Activated CD4-positive, alpha-beta T cell treated with anti-CD3 and anti-CD28 coated beads for 48 hours (primary cell): ENCODE measurements around the gene KCNK6.

Experiments
- DNase-seq: peaks from one replicate; pipeline ENCODE4 v3.0.0-alpha.2; 2020

The KCNK6 gene

DNA sequence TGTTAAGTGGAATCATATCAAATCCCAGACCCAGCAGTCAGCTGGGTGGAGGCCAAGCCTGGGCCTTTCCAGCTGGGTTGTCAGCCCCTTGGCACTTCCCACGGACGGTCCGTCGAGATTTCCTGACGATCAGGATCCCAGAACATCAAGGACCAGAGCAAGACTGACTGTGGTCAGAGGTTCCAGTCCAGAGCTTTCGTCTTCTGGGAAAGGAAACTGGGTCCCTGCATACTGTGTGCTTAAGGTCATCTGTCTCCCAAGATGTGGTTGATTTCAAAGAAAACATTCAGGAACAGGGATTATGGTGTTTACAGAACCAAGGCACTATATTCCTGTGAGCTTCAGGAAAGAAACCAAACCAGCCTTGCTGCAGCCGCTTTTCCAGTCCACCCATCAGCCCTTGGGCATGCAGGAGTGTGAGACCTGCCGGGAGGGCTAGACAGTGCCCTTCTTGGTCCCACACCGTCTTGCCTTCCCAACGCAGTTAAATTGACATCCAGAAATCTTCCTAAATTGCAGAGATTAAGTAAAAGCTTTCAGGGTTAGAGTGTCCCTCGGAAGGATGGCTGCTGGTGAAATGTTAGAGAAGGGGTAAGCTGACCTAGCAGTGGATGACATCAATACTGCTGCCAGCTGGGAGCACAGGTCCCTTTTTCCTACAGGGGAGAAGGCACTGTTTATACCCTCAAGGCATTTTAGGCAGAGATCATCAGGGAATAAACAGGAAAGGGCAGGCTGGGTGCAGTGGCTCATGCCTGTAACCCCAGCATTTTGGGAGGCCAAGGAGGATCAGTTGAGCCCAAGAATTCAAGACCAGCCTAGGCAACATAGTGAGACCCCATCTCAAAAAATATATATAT, 20.6 kb upstream of the KCNK6 start:
- DNase-seq: no peak

GRCh38 chr19:38303517-38304351, 15.9 kb upstream of the KCNK6 start, which contains the start of gene C19orf33:
C19orf33 (plus strand) TSS chr19:38304251; CDS start chr19:38304262, 11 bp downstream.
- DNase-seq: no peak

DNA sequence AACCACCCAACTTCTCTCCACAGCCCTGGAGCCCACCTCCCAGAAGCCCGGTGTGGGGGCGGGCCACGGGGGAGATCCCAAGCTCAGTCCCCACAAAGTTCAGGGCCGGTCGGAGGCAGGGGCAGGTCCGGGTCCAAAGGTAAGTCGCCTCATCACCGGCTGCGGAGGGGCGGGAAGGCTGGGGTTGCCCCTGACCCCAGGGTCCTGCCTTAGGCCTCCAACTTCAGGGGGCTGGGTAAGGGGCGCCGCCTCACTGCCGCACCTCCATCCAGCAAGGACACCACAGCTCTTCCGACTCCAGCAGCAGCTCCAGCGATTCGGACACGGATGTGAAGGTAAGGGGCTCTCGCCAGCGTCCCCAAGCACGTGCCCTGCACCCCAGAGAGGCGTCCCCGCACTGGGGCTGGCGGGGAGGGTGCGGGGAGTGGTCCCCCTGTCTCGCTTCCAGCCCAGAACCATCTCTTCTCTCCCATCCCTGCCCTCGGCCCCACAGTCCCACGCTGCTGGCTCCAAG, 15.2 kb upstream of the KCNK6 start:
- DNase-seq: no peak

GRCh38 chr19:38304866-38305429, 14.7 kb upstream of the KCNK6 start:
- DNase-seq: no peak

DNA sequence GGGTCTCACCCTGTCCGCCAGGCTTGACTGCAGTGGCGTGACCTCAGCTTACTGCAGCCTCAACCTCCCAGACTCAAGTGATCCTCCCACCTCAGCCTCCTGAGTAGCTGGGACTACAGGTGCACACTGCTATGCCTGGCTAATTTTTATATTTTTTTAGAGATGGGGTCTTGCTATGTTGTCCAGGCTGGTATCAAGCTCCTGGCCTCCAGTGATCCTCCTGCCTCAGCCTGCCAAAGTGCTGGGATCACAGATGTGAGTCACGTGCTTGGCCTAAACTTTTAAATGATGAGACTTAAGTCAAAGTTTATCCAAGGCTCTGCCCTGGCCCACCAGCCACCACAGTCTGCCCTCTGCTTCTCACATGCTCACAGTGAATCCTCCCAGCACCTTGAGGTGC, 13.4 kb upstream of the KCNK6 start:
- DNase-seq: no peak

- no peak for DNase-seq
Observed at GRCh38 chr19:38307076-38307475, 12.6 kb upstream of the KCNK6 start.

DNA sequence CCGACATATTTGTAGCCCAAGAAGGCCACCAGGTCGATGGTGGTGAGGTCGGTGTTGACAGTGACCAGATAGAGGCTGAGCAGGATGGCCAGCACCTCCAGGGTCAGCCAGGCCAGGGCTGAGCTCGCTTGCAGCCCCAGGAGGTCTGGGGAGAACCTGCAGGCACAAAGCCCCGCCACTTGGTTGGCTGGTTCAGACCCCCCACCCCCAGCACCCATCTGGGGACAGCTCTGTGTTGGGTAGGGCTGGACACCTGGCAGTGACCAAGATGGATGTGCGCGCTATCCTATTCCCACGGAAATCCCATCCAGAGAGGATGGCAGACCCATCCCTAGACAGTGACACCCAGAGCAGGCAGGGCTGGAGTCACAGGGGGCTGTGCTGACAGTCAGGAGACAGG, 12.0 kb upstream of the KCNK6 start:
- no peak for DNase-seq

GRCh38 chr19:38308006-38308766, 11.5 kb upstream of the KCNK6 start:
- no peak for DNase-seq

GRCh38 chr19:38308926-38309614, 10.6 kb upstream of the KCNK6 start:
- DNase-seq: no peak

- no peak for DNase-seq
Observed at GRCh38 chr19:38309615-38310278, 9.9 kb upstream of the KCNK6 start.

- DNase-seq: no peak
Observed at GRCh38 chr19:38310279-38310670, 9.4 kb upstream of the KCNK6 start.

DNA sequence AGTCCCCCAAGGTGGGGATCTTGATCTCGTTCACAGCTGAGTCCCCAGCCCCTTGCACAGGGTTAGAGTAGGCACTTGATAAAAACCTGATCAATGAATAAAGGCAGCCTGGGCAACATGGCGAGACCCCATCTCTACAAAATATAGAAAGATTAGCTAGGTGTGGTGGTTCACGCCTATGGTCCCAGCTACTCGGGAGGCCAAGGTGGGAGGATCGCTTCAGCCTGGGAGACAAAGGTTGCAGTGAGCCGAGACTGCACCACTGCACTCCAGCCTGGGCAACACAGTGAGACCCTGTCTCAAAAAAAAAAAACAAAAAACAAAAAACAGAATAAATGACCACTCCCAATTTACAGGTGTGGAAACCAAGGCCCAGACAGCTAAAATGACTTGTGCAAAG, 8.7 kb upstream of the KCNK6 start:
- no peak for DNase-seq

GRCh38 chr19:38315657-38316476, 3.8 kb upstream of the KCNK6 start, which contains the start of gene YIF1B:
YIF1B (minus strand) TSS chr19:38315947; CDS start chr19:38315917, 30 bp downstream.
- DNase-seq: peak; percentile 97

DNA sequence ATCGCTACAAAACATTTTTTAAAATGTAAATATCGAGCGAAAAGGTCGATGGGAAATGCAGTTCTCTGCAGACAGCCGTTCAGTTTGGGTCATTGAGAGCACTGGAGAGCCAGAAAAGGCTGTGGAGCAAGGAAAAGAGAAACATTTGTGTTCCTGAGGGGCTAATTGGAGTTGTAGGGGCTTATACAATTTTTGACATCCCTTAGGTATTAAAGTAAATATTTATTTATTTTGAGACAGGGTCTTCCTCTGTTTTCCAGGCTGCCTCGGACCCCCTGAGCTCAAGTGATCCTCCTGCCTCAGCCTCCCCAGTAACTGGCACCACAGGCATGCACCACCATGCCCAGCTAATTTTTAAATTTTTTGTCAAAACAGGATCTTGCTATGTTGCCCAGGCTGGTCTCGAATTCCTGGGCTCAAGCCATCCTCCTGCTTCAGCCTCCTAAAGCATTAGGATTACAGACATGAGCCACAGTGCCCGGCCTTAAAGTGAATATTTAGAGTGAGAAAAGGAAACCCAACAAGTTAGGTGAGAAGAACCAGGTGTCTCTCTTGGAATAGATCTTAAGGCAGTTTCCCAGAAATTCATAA, 3.1 kb upstream of the KCNK6 start:
- no peak for DNase-seq

- peak; percentile 25 for DNase-seq
Observed at GRCh38 chr19:38317104-38317612, 2.5 kb upstream of the KCNK6 start.

- DNase-seq: no peak
Observed at GRCh38 chr19:38318660-38319059, 985 bp upstream of the KCNK6 start.

DNA sequence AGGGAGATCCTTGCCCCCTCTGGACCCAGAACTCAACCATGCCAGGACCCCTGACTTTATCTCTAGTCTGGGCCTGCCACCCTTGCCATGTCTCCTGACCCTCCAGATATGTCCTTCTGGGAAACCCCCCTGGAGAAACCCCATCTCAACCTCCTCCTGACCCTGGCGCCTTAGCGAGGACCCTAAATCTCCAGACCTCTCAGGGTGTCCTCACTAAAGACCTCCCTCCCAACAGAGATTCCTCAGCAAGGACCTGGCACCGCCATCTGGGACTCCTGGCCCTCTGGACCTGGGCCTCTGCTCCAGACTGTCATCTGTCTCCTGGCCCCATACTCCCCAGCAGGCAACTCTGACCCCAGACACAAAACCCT, 1.3 kb downstream of the KCNK6 start:
- no peak for DNase-seq

DNA sequence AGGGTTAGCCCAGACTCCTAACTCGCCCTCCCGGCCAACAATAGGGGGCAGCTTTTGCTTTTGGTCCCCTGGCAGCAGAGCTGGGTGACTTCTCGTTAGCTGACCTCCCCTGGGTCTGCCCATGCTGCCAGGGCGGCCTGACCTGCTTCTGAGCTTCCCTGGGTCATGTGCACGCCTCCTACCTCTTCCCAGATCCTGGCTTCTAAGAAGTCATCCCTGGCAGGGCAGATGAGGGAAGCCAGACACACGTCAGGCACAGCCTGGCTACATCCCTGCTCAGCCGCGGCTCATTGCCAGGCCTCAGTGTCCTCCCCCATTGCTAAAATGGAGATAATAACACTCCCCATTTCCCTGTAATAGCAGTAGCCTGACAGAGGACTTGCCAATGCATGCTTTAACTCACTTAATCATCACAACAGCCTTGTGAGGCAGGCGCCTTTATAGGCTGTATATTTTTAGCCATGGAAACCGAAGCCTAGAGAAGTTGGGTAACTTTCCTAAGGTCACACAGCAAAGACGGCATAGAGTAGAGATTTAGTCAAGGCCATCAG, 2.1 kb downstream of the KCNK6 start:
- DNase-seq: no peak

GRCh38 chr19:38323291-38323690, 3.6 kb downstream of the KCNK6 start:
- no peak for DNase-seq
